ENCODE measurements around the gene AMBP. TPM values are rescaled to one million over a fixed set of nuclear protein-coding genes. Genes with fewer than 3 reads are reported as not detected.

AMBP gene
- total RNA-seq, 1 donor from 2014 or later = 0.40 TPM

DNA sequence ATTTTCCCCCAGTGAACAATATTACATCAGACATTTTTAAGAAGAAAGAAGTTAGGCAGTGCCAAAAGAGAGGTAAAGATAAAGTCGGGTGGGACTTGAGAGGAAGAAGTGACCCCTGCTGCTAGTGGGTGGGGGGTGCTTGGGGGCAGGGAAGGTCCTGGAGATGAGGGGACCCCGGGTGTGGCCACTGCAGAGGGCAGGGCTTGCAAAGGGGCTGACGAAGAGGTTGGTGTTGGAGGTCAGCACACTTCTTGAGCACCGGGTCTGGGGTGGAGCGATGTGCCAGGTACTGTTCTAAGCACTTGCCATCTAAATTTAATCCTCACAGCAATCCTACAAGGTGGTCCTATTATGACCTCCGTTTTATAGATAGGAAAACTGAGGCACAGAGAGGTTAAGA lies 62.0 kb downstream of the AMBP start:
- no peak overlapping the region for H3K4me3 Mint-ChIP-seq

GRCh38 chr9:114015607-114016006 lies 62.5 kb downstream of the AMBP start:
- peaks cover 9% of the 10 kb centered on the region for H3K9me3 Mint-ChIP-seq
- TF ChIP-seq, protein P1, sequence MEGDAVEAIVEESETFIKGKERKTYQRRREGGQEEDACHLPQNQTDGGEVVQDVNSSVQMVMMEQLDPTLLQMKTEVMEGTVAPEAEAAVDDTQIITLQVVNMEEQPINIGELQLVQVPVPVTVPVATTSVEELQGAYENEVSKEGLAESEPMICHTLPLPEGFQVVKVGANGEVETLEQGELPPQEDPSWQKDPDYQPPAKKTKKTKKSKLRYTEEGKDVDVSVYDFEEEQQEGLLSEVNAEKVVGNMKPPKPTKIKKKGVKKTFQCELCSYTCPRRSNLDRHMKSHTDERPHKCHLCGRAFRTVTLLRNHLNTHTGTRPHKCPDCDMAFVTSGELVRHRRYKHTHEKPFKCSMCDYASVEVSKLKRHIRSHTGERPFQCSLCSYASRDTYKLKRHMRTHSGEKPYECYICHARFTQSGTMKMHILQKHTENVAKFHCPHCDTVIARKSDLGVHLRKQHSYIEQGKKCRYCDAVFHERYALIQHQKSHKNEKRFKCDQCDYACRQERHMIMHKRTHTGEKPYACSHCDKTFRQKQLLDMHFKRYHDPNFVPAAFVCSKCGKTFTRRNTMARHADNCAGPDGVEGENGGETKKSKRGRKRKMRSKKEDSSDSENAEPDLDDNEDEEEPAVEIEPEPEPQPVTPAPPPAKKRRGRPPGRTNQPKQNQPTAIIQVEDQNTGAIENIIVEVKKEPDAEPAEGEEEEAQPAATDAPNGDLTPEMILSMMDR (conservative IDR thresholded peaks at IDR 0.05) = no peak
- H3K27me3 Mint-ChIP-seq (ENCODE audit: low read depth) = no peaks in the 10 kb centered on the region
- H3K36me3 Mint-ChIP-seq (ENCODE audit: low read depth) = peaks cover 60% of the 10 kb centered on the region
- no peak for DNase-seq (ENCODE audit: low read depth, low spot score)
- H3K27ac Mint-ChIP-seq (ENCODE audit: unreplicated experiment) = no peak overlapping the region
- H3K4me3 Mint-ChIP-seq = no peak overlapping the region
- no peaks in the 10 kb centered on the region for H3K4me1 Mint-ChIP-seq

More for the DNA sequence above, 62.0 kb downstream of the AMBP start:
- H3K4me1 Mint-ChIP-seq = no peaks in the 10 kb centered on the region
- peaks cover 57% of the 10 kb centered on the region for H3K36me3 Mint-ChIP-seq (ENCODE audit: low read depth)
- peaks cover 9% of the 10 kb centered on the region for H3K9me3 Mint-ChIP-seq
- no peak for DNase-seq (ENCODE audit: low read depth, low spot score)
- H3K27me3 Mint-ChIP-seq (ENCODE audit: low read depth) = no peaks in the 10 kb centered on the region
- TF ChIP-seq, protein P1 (conservative IDR thresholded peaks at IDR 0.05) = no peak
- H3K27ac Mint-ChIP-seq (ENCODE audit: unreplicated experiment) = no peak overlapping the region

GRCh38 chr9:114014044-114014443 lies 64.1 kb downstream of the AMBP start:
- no peaks in the 10 kb centered on the region for H3K27me3 Mint-ChIP-seq (ENCODE audit: low read depth)
- peaks cover 49% of the 10 kb centered on the region for H3K36me3 Mint-ChIP-seq (ENCODE audit: low read depth)
- H3K9me3 Mint-ChIP-seq = peaks cover 5% of the 10 kb centered on the region
- TF ChIP-seq, protein P1 (conservative IDR thresholded peaks at IDR 0.05) = no peak
- H3K4me1 Mint-ChIP-seq = no peaks in the 10 kb centered on the region
- no peak overlapping the region for H3K27ac Mint-ChIP-seq (ENCODE audit: unreplicated experiment)
- no peak overlapping the region for H3K4me3 Mint-ChIP-seq
- DNase-seq (ENCODE audit: low read depth, low spot score) = no peak

GRCh38 chr9:114012126-114012525 lies 66.0 kb downstream of the AMBP start:
- Mint-ChIP-seq H3K27ac (ENCODE audit: unreplicated experiment) (no peak overlapping the region), H3K9me3 (peaks cover 5% of the 10 kb centered on the region), H3K4me1 (no peaks in the 10 kb centered on the region), H3K27me3 (ENCODE audit: low read depth) (no peaks in the 10 kb centered on the region), H3K4me3 (no peak overlapping the region), H3K36me3 (ENCODE audit: low read depth) (peaks cover 47% of the 10 kb centered on the region)
- TF ChIP-seq, protein P1 (conservative IDR thresholded peaks at IDR 0.05) = no peak
- DNase-seq (ENCODE audit: low read depth, low spot score) = no peak

- Mint-ChIP-seq H3K36me3 (ENCODE audit: low read depth) (peaks cover 43% of the 10 kb centered on the region), H3K9me3 (peaks cover 5% of the 10 kb centered on the region), H3K27me3 (ENCODE audit: low read depth) (no peaks in the 10 kb centered on the region), H3K27ac (ENCODE audit: unreplicated experiment) (no peak overlapping the region), H3K4me3 (no peak overlapping the region), H3K4me1 (no peaks in the 10 kb centered on the region)
- TF ChIP-seq, protein P1 (conservative IDR thresholded peaks at IDR 0.05) = no peak
- no peak for DNase-seq (ENCODE audit: low read depth, low spot score)
These were observed 66.8 kb downstream of the AMBP start for GRCh38 chr9:114011313-114011712.

Other genes starting within 250 kb of the AMBP start
- 60.8 and 64.2 TPM in 2 replicates for gene ZNF618, start 202.0 kb downstream of the AMBP start, total RNA-seq
- not detected in 2 replicates for gene KIF12, start 21.0 kb upstream of the AMBP start, total RNA-seq
- gene COL27A1, start 77.2 kb upstream of the AMBP start, total RNA-seq = 15.3 and 20.3 TPM in 2 replicates
- gene ORM1, start 244.8 kb upstream of the AMBP start, total RNA-seq = not detected in 2 replicates

Data from neural crest cell (in vitro differentiated cells).